Parathyroid adenoma (tissue), 2 donors: Measurements from ENCODE around the gene ZNF24.

Experiments
- H2AFZ ChIP-seq: fragments of 300-600 bp; sonication (generic); one replicate; pipeline ENCODE4 v1.7.0; 2017; ENCODE audit warnings: antibody characterized with exemption, mild to moderate bottlenecking
- H3K27ac ChIP-seq: fragments of 300-600 bp; sonication (generic); one replicate; pipeline ENCODE4 v1.7.0; 2017
- H3K27me3 ChIP-seq: fragments of 300-600 bp; sonication (generic); one replicate; pipeline ENCODE4 v1.7.0; 2017; ENCODE audit warnings: low read length; ENCODE audit not compliant: control insufficient read depth, insufficient read depth
- H3K36me3 ChIP-seq: fragments of 300-600 bp; sonication (generic); one replicate; pipeline ENCODE4 v1.7.0; 2017; ENCODE audit warnings: low read length; ENCODE audit not compliant: control insufficient read depth, insufficient read depth
- H3K4me1 ChIP-seq: fragments of 300-600 bp; sonication (generic); one replicate; pipeline ENCODE4 v1.7.0; 2017; ENCODE audit warnings: control low read depth
- H3K4me2 ChIP-seq: fragments of 300-600 bp; sonication (generic); one replicate; pipeline ENCODE4 v1.7.0; 2017; ENCODE audit warnings: low read length
- H3K4me3 ChIP-seq: fragments of 300-600 bp; sonication (generic); one replicate; pipeline ENCODE4 v1.7.0; 2017; ENCODE audit warnings: low read depth, low read length
- H3K79me2 ChIP-seq: fragments of 300-600 bp; sonication (generic); one replicate; pipeline ENCODE4 v1.7.0; 2017; ENCODE audit warnings: control low read depth
- H3K9ac ChIP-seq: fragments of 300-600 bp; sonication (generic); one replicate; pipeline ENCODE4 v1.7.0; 2017; ENCODE audit warnings: mild to moderate bottlenecking
- H3K9me3 ChIP-seq: fragments of 300-600 bp; sonication (generic); one replicate; pipeline ENCODE4 v1.7.0; 2017; ENCODE audit warnings: low read length; ENCODE audit not compliant: control insufficient read depth
- TF ChIP-seq, protein P1 (sequence below): fragments of 300-600 bp; sonication (generic); IDR thresholded peaks from one replicate; pipeline ENCODE4 v1.7.0; 2017; ENCODE audit warnings: antibody characterized with exemption, mild to moderate bottlenecking
- donor health status: primary hyperparathyroidism.

Gene ZNF24

DNA sequence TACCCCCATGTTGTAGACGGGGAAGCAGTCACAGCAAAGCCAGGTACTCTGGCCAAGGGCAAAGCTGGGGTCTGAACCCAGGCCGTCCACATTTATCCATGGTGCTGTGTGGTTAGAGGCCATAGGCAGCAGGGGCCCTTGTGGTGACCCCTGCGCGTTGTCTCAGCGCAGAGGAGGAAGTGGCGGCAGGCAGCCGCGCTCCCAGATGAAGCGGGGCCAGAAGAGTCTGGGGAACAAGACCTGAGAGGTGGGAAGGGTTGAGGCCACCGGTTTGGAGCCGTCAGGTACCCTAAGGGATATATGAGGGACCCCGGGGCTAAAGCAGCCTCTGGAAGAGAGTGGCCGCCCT is 32.1 kb upstream of the ZNF24 start:
- Histone ChIP-seq H3K79me2 (no peaks in the 10 kb centered on the region), H3K4me2 (peak overlapping the region; percentile 67), H3K4me3 (peak overlapping the region; percentile 84), H2AFZ (peak overlapping the region; percentile 98), H3K36me3 (no peaks in the 10 kb centered on the region), H3K27me3 (no peaks in the 10 kb centered on the region), H3K4me1 (no peaks in the 10 kb centered on the region), H3K9ac (no peak overlapping the region), H3K9me3 (no peaks in the 10 kb centered on the region), H3K27ac (peak overlapping the region; percentile 37)
- TF ChIP-seq, protein P1, sequence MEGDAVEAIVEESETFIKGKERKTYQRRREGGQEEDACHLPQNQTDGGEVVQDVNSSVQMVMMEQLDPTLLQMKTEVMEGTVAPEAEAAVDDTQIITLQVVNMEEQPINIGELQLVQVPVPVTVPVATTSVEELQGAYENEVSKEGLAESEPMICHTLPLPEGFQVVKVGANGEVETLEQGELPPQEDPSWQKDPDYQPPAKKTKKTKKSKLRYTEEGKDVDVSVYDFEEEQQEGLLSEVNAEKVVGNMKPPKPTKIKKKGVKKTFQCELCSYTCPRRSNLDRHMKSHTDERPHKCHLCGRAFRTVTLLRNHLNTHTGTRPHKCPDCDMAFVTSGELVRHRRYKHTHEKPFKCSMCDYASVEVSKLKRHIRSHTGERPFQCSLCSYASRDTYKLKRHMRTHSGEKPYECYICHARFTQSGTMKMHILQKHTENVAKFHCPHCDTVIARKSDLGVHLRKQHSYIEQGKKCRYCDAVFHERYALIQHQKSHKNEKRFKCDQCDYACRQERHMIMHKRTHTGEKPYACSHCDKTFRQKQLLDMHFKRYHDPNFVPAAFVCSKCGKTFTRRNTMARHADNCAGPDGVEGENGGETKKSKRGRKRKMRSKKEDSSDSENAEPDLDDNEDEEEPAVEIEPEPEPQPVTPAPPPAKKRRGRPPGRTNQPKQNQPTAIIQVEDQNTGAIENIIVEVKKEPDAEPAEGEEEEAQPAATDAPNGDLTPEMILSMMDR = no peak

DNA sequence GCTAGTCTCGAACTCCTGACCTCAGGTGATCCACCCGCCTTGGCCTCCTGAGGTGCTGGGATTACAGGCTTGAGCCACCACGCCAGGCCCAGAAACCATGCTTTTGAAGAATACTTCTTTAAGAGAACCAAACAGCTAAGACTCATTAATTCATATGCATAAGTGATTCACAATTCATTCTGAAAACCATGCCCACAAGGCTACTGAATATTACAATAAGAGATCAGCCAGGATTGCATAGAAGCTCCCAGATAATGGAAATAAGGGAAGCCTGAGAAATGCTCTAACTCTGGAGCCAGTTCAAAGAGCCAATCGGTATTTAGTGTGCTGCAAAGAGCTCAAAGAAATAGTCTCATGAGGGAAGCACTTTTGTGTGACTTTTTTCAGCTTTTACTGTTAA is 30.5 kb upstream of the ZNF24 start:
- Histone ChIP-seq H3K4me1 (no peaks in the 10 kb centered on the region), H3K36me3 (no peaks in the 10 kb centered on the region), H3K79me2 (no peaks in the 10 kb centered on the region), H3K9me3 (no peaks in the 10 kb centered on the region), H3K9ac (no peak overlapping the region), H3K4me2 (no peak overlapping the region), H2AFZ (no peak overlapping the region), H3K27me3 (no peaks in the 10 kb centered on the region), H3K27ac (no peak overlapping the region), H3K4me3 (no peak overlapping the region)
- TF ChIP-seq, protein P1 = no peak

DNA sequence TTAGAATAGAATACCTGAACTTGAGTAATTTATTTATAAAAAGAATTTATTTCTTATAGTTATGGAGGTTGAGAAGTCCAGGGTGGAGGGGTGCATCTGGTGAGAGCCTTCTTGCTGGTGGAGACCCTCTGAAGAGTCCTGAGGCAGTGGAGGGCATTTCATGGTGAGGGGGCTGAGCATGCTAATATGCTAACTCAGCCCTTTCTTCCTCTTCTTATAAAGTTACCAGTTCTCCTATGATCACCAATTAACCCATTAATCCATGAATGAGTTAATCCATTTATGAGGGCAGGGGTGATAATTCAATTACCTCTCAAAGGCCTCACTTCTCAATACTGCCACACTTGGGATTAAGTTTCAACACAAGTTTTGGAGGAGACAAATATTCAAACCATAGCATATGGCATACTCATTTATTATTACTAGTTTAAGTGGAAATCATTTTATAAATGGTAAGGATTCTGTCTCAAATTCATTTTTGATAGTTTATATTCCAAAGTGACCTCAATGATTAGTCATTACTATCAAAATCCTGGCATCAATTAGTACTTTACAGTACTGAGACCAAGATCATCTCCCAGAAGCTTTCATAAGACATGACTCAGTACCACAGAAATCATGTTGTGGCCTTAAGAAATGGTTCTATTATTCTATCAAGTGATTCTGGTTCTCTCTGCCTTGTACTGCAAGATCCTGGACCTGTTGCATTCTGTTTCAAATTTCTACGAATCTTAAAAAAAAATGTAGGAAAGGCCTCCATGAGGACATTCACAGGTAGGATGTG is 27.4 kb upstream of the ZNF24 start:
- Histone ChIP-seq H3K27ac (no peak overlapping the region), H3K4me1 (no peaks in the 10 kb centered on the region), H3K79me2 (no peaks in the 10 kb centered on the region), H3K9ac (no peak overlapping the region), H3K9me3 (no peaks in the 10 kb centered on the region), H3K36me3 (no peaks in the 10 kb centered on the region), H3K27me3 (no peaks in the 10 kb centered on the region), H3K4me2 (no peak overlapping the region), H2AFZ (no peak overlapping the region), H3K4me3 (no peak overlapping the region)
- TF ChIP-seq, protein P1 = no peak

DNA sequence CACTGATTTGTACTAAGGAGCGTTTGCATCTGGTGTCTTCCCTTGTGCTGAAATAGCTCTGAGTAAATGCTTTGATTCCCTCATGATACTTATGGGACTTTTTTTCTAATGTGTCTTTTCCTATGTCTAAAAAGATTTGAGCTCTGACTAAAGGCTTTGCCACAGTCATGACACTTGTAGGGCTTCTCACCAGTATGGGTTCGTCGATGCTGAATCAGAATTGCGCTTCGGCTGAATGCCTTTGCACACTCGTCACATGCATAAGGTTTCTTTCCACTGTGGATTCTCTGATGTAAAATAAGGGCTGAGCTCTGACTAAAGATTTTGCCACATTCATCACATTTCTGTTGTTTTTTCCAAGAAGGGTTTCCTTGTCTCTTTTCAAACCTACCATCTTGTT is 24.9 kb upstream of the ZNF24 start:
- Histone ChIP-seq H3K79me2 (no peaks in the 10 kb centered on the region), H3K9me3 (no peaks in the 10 kb centered on the region), H3K4me2 (no peak overlapping the region), H3K4me1 (no peaks in the 10 kb centered on the region), H3K4me3 (no peak overlapping the region), H2AFZ (no peak overlapping the region), H3K27ac (no peak overlapping the region), H3K9ac (no peak overlapping the region), H3K36me3 (no peaks in the 10 kb centered on the region), H3K27me3 (no peaks in the 10 kb centered on the region)
- TF ChIP-seq, protein P1 = no peak

DNA sequence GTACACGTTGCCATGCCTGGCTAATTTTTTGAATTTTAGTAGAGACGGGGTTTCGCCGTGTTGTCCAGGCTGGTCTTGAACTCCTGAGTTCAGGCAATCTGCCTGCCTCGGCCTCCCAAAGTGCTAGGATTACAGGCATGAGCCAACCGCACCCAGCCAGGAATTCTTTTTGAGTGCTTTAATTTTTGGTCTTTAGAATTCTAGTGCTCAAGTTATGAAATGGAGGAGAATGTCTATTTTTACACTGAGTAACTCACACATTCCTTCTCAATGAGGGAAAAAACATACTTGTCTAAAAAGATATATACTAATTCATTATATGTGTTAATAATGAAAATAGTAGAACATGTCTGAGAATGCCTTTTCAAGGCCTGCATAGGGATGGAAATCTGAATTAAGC is 24.4 kb upstream of the ZNF24 start:
- no peaks in the 10 kb centered on the region for H3K4me1 ChIP-seq
- TF ChIP-seq, protein P1 = no peak
- no peak overlapping the region for H3K27ac ChIP-seq
- no peaks in the 10 kb centered on the region for H3K79me2 ChIP-seq
- H3K4me3 ChIP-seq = no peak overlapping the region
- no peaks in the 10 kb centered on the region for H3K27me3 ChIP-seq
- no peaks in the 10 kb centered on the region for H3K36me3 ChIP-seq
- no peak overlapping the region for H3K9ac ChIP-seq
- no peak overlapping the region for H3K4me2 ChIP-seq
- H2AFZ ChIP-seq = no peak overlapping the region
- no peaks in the 10 kb centered on the region for H3K9me3 ChIP-seq
